GM21526 (cell line): ENCODE measurements around the gene IGF2BP3.
"Not testable (repeated sequence)": the region's sequence is repeated elsewhere in the genome, so short reads cannot be mapped to it uniquely, and the experiment has no call there.

Experiments used
- ATAC-seq: cut with Tn5 transposase; IDR thresholded peaks from one replicate; pipeline ENCODE4 v1.9.1; 2021; ENCODE audit warnings: moderate library complexity; ENCODE audit not compliant: unreplicated experiment, low FRiP score

IGF2BP3 gene

GRCh38 chr7:23470330-23471105, at the start of gene IGF2BP3:
IGF2BP3 (minus strand) TSS chr7:23470491; CDS start chr7:23470110, 381 bp downstream.
- peak; percentile 20 for ATAC-seq

GRCh38 chr7:23514755-23515154, 44.5 kb upstream of the IGF2BP3 start:
- ATAC-seq, result peak; percentile 58

GRCh38 chr7:23513746-23514145, 43.5 kb upstream of the IGF2BP3 start:
- not testable (repeated sequence) for ATAC-seq

- no peak for ATAC-seq
Observed at GRCh38 chr7:23494009-23494408, 23.7 kb upstream of the IGF2BP3 start.

- no peak for ATAC-seq
Observed at GRCh38 chr7:23491502-23491901, 21.2 kb upstream of the IGF2BP3 start.

GRCh38 chr7:23490357-23491135, 20.3 kb upstream of the IGF2BP3 start:
- peak; percentile 70 for ATAC-seq

- not testable (repeated sequence) for ATAC-seq
Observed at GRCh38 chr7:23488714-23489113, 18.4 kb upstream of the IGF2BP3 start.

GRCh38 chr7:23487670-23488069, 17.4 kb upstream of the IGF2BP3 start:
- ATAC-seq, result no peak

GRCh38 chr7:23486002-23486773, 15.9 kb upstream of the IGF2BP3 start:
- ATAC-seq, result no peak

- ATAC-seq, result no peak
Observed at GRCh38 chr7:23482686-23483085, 12.4 kb upstream of the IGF2BP3 start.

- ATAC-seq, result no peak
Observed at GRCh38 chr7:23477962-23478866, 7.9 kb upstream of the IGF2BP3 start.

GRCh38 chr7:23477157-23477499, 6.8 kb upstream of the IGF2BP3 start:
- ATAC-seq, result no peak

GRCh38 chr7:23476286-23477156, 6.2 kb upstream of the IGF2BP3 start:
- no peak for ATAC-seq

- ATAC-seq, result no peak
Observed at GRCh38 chr7:23475576-23475839, 5.2 kb upstream of the IGF2BP3 start.

GRCh38 chr7:23474829-23475575, 4.7 kb upstream of the IGF2BP3 start:
- ATAC-seq, result no peak

- ATAC-seq, result peak; percentile 61
Observed at GRCh38 chr7:23474094-23474828, 4.0 kb upstream of the IGF2BP3 start.

GRCh38 chr7:23473844-23474093, 3.5 kb upstream of the IGF2BP3 start:
- ATAC-seq, result no peak
